Hepatocyte (in vitro differentiated cells): Measurements from ENCODE around the gene ATN1.

Experiments used
- CTCF ChIP-seq: fragments of 200-600 bp; sonication (generic); IDR thresholded peaks from 2 replicates; pipeline ENCODE4 v1.5.1; 2016; ENCODE audit warnings: antibody characterized with exemption, mild to moderate bottlenecking; ENCODE audit not compliant: poor library complexity
- EZH2 ChIP-seq: fragments of 200-600 bp; sonication (generic); IDR thresholded peaks from 2 replicates; pipeline ENCODE4 v1.6.1; 2016; ENCODE audit warnings: antibody characterized with exemption, mild to moderate bottlenecking, borderline replicate concordance
- EZH2phosphoT487 ChIP-seq: fragments of 200-600 bp; sonication (generic); IDR thresholded peaks from one replicate; pipeline ENCODE4 v1.6.1; 2018; ENCODE audit warnings: antibody characterized with exemption, mild to moderate bottlenecking, low read depth, moderate library complexity; ENCODE audit not compliant: unreplicated experiment, severe bottlenecking

- TF ChIP-seq EZH2: no peak
- no peak for TF ChIP-seq CTCF
- TF ChIP-seq EZH2phosphoT487: no peak
Measured at GRCh38 chr12:6899427-6899826, 28.3 kb upstream of the ATN1 start.
